CD14-positive monocyte (primary cell): ENCODE results near the gene NFRKB. TPM values are rescaled to one million over a fixed set of nuclear protein-coding genes. Genes with fewer than 3 reads are reported as not detected.

Experiments
- DNase-seq, 3 donors: peaks; one replicate each; pipeline ENCODE4 v3.0.0-alpha.2; 2011 to 2022
- H2AFZ ChIP-seq: 2 replicates; pipeline ENCODE4 v1.6.0; 2012; ENCODE audit warnings: mild to moderate bottlenecking, low read depth, low read length, inconsistent platforms; ENCODE audit not compliant: insufficient read depth, poor library complexity, severe bottlenecking
- H3K27ac ChIP-seq, 2 donors: 1 replicate in 1 of 2; 2 replicates in 1 of 2; pipeline ENCODE4 v1.5.1; 2012 to 2013; ENCODE audit warnings: low read length in 2 of 2, control low read depth in 1 of 2, inconsistent platforms in 1 of 2, low read depth in 1 of 2, mild to moderate bottlenecking in 1 of 2
- H3K27me3 ChIP-seq, 2 donors: one replicate each; pipeline versions ENCODE4 v1.6.0 to v1.6.1; 2011 to 2013; ENCODE audit warnings: low read length in 2 of 2; ENCODE audit not compliant: control insufficient read depth in 2 of 2, insufficient read depth in 2 of 2
- H3K36me3 ChIP-seq, 2 donors: replicated peaks in 1 of 2; 1 replicate in 1 of 2; 2 replicates in 1 of 2; pipeline versions ENCODE4 v1.5.1 to v1.6.1; 2012 to 2013; ENCODE audit warnings: low read length in 2 of 2, control low read depth in 1 of 2, inconsistent platforms in 1 of 2, mild to moderate bottlenecking in 1 of 2; ENCODE audit not compliant: insufficient read depth in 2 of 2, control insufficient read depth in 1 of 2
- H3K4me1 ChIP-seq, 2 donors: 1 replicate in 1 of 2; 2 replicates in 1 of 2; pipeline versions ENCODE4 v1.5.1 to v1.6.1; 2012 to 2013; ENCODE audit warnings: low read length in 2 of 2, control low read depth in 1 of 2, inconsistent platforms in 1 of 2, mild to moderate bottlenecking in 1 of 2, moderate library complexity in 1 of 2; ENCODE audit not compliant: insufficient read depth in 2 of 2, control insufficient read depth in 1 of 2
- H3K4me2 ChIP-seq: replicated peaks from 2 replicates; pipeline ENCODE3; 2012; ENCODE audit warnings: low read length, moderate library complexity, mild to moderate bottlenecking; ENCODE audit not compliant: poor library complexity, severe bottlenecking; ENCODE audit errors: extremely low read depth
- H3K4me3 ChIP-seq, 3 experiments: fragments of 200-600 bp in 1 of 3; sonication (generic) in 1 of 3; replicated peaks in 1 of 3; 1 replicate in 2 of 3; 2 replicates in 1 of 3; pipeline ENCODE4 v1.5.1; 2011 to 2013; ENCODE audit warnings: low read length in 3 of 3, mild to moderate bottlenecking in 3 of 3, control low read depth in 2 of 3, low read depth in 2 of 3, inconsistent platforms in 1 of 3, moderate library complexity in 1 of 3
- H3K79me2 ChIP-seq: 2 replicates; pipeline ENCODE4 v1.6.0; 2012; ENCODE audit warnings: mild to moderate bottlenecking, control low read depth, inconsistent platforms, low read length, moderate library complexity; ENCODE audit not compliant: insufficient read depth
- H3K9ac ChIP-seq: 2 replicates; pipeline ENCODE4 v1.6.0; 2017; ENCODE audit warnings: low read length, mild to moderate bottlenecking; ENCODE audit not compliant: insufficient read depth, poor library complexity, severe bottlenecking
- H3K9me3 ChIP-seq, 2 donors: replicated peaks in 1 of 2; 1 replicate in 1 of 2; 2 replicates in 1 of 2; pipeline versions ENCODE4 v1.5.1 to v1.6.1; 2012 to 2013; ENCODE audit warnings: low read length in 2 of 2, control low read depth in 1 of 2; ENCODE audit not compliant: control insufficient read depth in 1 of 2, insufficient read depth in 1 of 2
- H4K20me1 ChIP-seq: 2 replicates; pipeline ENCODE4 v1.6.0; 2012; ENCODE audit warnings: mild to moderate bottlenecking, low read length, control low read depth, moderate library complexity; ENCODE audit not compliant: insufficient read depth
- H3K27ac Mint-ChIP-seq, 7 donors: one replicate each; pipeline ENCODE4 v1.8.0; 2020; ENCODE audit warnings: mild to moderate bottlenecking in 7 of 7, mixed read lengths in 7 of 7, moderate library complexity in 6 of 7, inconsistent platforms in 2 of 7
- H3K27me3 Mint-ChIP-seq, 3 donors: one replicate each; pipeline ENCODE4 v1.8.0; 2021 to 2022; ENCODE audit warnings: low read depth in 3 of 3, mild to moderate bottlenecking in 3 of 3, mixed read lengths in 3 of 3, moderate library complexity in 3 of 3, inconsistent platforms in 1 of 3
- H3K36me3 Mint-ChIP-seq, 2 donors: one replicate each; pipeline ENCODE4 v1.8.0; 2020; ENCODE audit warnings: mixed read lengths in 2 of 2, inconsistent platforms in 1 of 2, mild to moderate bottlenecking in 1 of 2
- H3K4me1 Mint-ChIP-seq: one replicate; pipeline ENCODE4 v1.8.0; 2020; ENCODE audit warnings: mild to moderate bottlenecking, mixed read lengths
- H3K4me3 Mint-ChIP-seq, 2 donors: one replicate each; pipeline ENCODE4 v1.8.0; 2020; ENCODE audit warnings: mild to moderate bottlenecking in 2 of 2, mixed read lengths in 2 of 2, moderate library complexity in 1 of 2
- H3K9me3 Mint-ChIP-seq, 7 donors: one replicate each; pipeline ENCODE4 v1.8.0; 2020 to 2022; ENCODE audit warnings: mixed read lengths in 7 of 7, mild to moderate bottlenecking in 6 of 7, moderate library complexity in 6 of 7, inconsistent platforms in 2 of 7
- WGBS: methylation state at CpG from one replicate; pipeline ENCODE4 v1.1.5; 2013; ENCODE audit warnings: missing lambda C conversion rate; ENCODE audit not compliant: insufficient coverage; 5-methylcytosine and 5-hydroxymethylcytosine counted together
- intact Hi-C, 2 donors: fragments of 100-400 bp; cut with micrococcal nuclease; formaldehyde crosslinking; loops; one replicate each; pipeline versions ENCODE4 v1.15.0 to v1.15.1; 2023
- polyA plus RNA-seq, 3 donors: library from polyadenylated mRNA; depleted of rRNA in 1 of 3; unstranded in 2 of 3; stranded (reverse) in 1 of 3; fragments of 300-500 nt in 2 of 3; fragments of >200 nt in 1 of 3; fragmentation: Illumina TruSeq in 2 of 3; gene quantifications; 1 replicate in 2 of 3; 2 replicates in 1 of 3; pipeline ENCODE4 v1.2.3, GENCODE V29; 2012 to 2021
- TF ChIP-seq, protein P1 (sequence below): fragments of 200-600 bp; IDR thresholded peaks from one replicate; pipeline ENCODE4 v1.8.0; 2022; ENCODE audit warnings: antibody characterized with exemption, mild to moderate bottlenecking

The NFRKB gene
- polyA plus RNA-seq, 3 donors, result 5.8 to 25.6 (median 9.1) TPM

DNA sequence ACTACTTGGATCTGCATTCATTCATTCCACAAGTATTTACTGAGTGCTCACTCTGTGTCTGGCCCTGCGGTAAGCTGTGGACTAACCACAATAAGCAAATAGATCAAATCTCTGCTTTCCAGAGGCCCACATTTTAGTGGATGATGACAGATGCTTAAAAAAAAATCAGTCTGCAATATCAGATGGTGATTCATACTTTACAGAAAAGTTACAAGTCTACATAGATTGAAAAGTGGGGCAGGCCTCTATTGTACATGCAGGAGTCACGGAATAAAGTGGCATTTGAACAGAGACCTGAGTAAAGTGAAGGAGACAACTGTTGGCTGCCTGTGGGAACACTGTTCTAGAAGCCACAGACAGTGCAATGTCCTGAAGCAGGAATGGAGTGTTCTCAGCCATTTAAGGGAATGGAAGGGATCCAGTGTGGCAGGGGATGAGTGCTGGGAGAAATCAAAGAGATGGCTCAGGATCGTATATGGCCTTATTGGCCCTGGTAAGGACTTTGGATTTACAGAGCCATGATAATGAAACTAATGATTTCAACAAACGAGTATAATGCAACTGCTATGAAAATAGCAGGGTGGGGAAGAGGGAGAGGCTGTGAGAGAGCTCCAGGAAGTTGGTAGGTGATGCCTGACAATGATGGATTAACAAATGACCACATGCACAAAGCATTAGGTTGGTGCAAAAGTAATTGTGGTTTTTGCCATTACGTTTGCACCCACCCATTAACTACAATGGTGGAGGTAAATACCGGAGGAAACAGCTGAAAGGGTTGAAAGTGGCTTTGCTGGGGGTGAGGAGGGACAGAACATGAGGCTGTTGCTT lies 48.7 kb downstream of the NFRKB start:
- intact Hi-C loops, result loop anchor here in 1 of 2 donors (10.0 kb wide), 1 partner anchor 52 kb away; no protein-coding TSS in a partner anchor
- TF ChIP-seq, protein P1, sequence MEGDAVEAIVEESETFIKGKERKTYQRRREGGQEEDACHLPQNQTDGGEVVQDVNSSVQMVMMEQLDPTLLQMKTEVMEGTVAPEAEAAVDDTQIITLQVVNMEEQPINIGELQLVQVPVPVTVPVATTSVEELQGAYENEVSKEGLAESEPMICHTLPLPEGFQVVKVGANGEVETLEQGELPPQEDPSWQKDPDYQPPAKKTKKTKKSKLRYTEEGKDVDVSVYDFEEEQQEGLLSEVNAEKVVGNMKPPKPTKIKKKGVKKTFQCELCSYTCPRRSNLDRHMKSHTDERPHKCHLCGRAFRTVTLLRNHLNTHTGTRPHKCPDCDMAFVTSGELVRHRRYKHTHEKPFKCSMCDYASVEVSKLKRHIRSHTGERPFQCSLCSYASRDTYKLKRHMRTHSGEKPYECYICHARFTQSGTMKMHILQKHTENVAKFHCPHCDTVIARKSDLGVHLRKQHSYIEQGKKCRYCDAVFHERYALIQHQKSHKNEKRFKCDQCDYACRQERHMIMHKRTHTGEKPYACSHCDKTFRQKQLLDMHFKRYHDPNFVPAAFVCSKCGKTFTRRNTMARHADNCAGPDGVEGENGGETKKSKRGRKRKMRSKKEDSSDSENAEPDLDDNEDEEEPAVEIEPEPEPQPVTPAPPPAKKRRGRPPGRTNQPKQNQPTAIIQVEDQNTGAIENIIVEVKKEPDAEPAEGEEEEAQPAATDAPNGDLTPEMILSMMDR, result no peak
- Mint-ChIP-seq H3K4me1 (peaks cover 10% of the 10 kb centered on the region), H3K9me3 (no peaks in the 10 kb centered on the region), H3K27ac (peak overlapping the region in 1 of 7 donors; percentile 36), H3K36me3 (no peaks in the 10 kb centered on the region), H3K27me3 (peaks cover 2 to 7% (median 6%) of the 10 kb centered on the region in 3 donors), H3K4me3 (peak overlapping the region in 1 of 2 donors; percentile 32)
- Histone ChIP-seq H3K9me3 (no peaks in the 10 kb centered on the region), H4K20me1 (no peaks in the 10 kb centered on the region), H3K4me3 (no peak overlapping the region), H3K9ac (no peak overlapping the region), H2AFZ (no peak overlapping the region), H3K4me2 (no peak overlapping the region), H3K27ac (no peak overlapping the region), H3K79me2 (no peaks in the 10 kb centered on the region), H3K27me3 (no peaks in the 10 kb centered on the region), H3K36me3 (no peaks in the 10 kb centered on the region), H3K4me1 (no peaks in the 10 kb centered on the region)
- no peak for DNase-seq
- 40% methylated on average over 3 of the region's 6 CpGs for WGBS

Other genes with a start within 250 kb of the NFRKB start
- gene TMEM45B, start 79.7 kb downstream of the NFRKB start, polyA plus RNA-seq, result 1 to 10 TPM in 1 of 3 donors, under 1 TPM in 2; 0.24 to 1.7 (median 0.56) TPM
- 1 to 10 TPM in 2 of 3 donors, under 1 TPM in 1; 0.64 to 5.6 (median 1.1) TPM for gene PRDM10, start 107.3 kb upstream of the NFRKB start, polyA plus RNA-seq
- 100 to 1,000 TPM; 486 to 622 (median 591) TPM for gene APLP2, start 174.3 kb upstream of the NFRKB start, polyA plus RNA-seq